ENCODE data around the gene NRL.
A peak's percentile ranks its signal among the peaks of the same experiment; 100 is the strongest.
"Not testable (repeated sequence)": the region's sequence is repeated elsewhere in the genome, so short reads cannot be mapped to it uniquely, and the experiment has no call there.

Gene NRL

DNA sequence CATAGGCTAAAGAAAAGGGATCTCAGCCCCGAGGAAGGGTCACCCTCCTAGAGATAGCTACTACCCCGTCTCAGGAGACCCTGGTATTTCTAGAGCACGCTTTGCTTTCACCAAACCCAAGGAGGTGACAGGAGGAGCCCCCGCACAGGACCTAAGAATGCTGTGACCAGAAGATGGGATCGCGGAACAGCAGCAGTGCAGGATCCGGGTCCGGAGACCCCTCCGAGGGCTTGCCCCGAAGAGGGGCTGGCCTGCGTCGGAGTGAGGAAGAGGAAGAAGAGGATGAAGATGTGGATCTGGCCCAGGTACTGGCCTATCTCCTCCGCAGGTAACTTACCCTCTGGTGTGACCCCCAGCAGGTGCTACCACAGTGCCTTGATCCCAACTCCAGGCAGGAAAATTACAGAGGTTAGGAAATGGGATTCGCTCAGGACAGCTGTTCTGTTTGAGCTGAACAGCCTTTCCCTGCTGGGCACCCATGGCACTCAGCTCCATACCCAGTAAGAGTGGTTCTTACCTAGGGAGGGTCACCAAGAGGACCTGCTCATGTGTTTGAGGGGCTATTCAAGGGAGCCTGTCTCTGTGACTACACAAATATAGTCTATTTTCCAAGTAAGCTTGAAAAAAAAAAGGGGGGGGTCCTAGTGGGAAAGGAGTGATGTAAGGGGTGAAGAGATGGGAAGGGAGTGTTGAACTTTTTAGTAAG is 826 bp upstream of the NRL start:
- TF ChIP-seq EZH2 (IDR thresholded peaks at IDR 0.05) (no peak), POLR2AphosphoS5 (IDR thresholded peaks at IDR 0.05; ENCODE audit: borderline replicate concordance, low read depth, low read length) (no peak), FOXP2 (optimal IDR thresholded peaks at IDR 0.05; ENCODE audit: control extremely low read depth, extremely low read length, insufficient read depth) (no peak)
- no peak for DNase-seq (ENCODE audit: low read depth, low spot score)
- Histone ChIP-seq H3K27ac (no peak overlapping the region), H3K9ac (ENCODE audit: insufficient read length) (peak overlapping the region; percentile 82), H3K9me3 (ENCODE audit: low read depth, low read length) (no peaks in the 10 kb centered on the region), H3K4me3 (peak overlapping the region; percentile 96), H3K36me3 (ENCODE audit: insufficient read depth, low read length) (peaks cover 14% of the 10 kb centered on the region; the same call in 1 of the 2 replicates)

DNA sequence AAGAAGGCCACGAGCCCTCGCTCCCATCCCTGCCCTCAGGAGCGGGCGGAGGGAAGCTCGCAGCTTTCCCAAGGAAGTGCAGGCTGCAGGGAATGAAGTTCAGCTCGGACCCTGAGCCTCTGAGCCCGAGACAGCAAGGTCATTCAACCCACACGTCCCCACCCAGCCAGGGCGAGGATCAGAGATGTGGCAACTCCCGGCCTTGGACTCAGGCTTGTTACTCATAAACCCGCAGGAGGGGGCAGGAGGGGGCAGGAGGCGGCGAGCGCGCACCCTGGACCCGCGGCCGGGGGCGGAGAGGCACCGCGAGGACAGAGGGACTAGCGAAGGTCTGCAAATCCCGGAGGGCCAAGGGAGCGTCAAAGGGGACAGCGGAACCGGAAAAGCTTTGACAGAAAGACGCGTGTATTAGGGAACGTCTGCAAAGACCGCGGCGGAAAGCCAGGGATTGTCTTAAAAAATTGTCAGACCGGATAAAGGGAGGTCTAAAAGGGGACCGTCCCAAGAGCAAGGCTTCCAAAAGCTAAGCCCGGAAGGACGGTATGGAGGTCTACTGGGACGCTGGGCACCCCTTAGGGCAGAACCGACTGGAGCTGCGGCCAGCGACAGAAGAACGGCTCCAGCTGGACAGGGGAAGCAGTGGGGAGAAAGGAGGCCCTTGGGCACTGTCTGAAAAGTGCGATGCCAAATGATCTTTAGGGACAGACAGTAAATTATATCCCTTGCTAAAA is 783 bp downstream of the NRL start:
- Histone ChIP-seq H3K4me3 (peak overlapping the region; percentile 96), H3K9ac (ENCODE audit: insufficient read length) (peak overlapping the region; percentile 87), H3K36me3 (ENCODE audit: insufficient read depth, low read length) (peaks cover 6% of the 10 kb centered on the region; the same call in 1 of the 2 replicates), H3K9me3 (ENCODE audit: low read depth, low read length) (no peaks in the 10 kb centered on the region), H3K27ac (peak overlapping the region; percentile 94)
- TF ChIP-seq POLR2AphosphoS5 (IDR thresholded peaks at IDR 0.05; ENCODE audit: borderline replicate concordance, low read depth, low read length) (peak; percentile 74; the same call in 1 of the 2 replicates), FOXP2 (optimal IDR thresholded peaks at IDR 0.05; ENCODE audit: control extremely low read depth, extremely low read length, insufficient read depth) (no peak)
- DNase-seq (ENCODE audit: low read depth, low spot score), result no peak

DNA sequence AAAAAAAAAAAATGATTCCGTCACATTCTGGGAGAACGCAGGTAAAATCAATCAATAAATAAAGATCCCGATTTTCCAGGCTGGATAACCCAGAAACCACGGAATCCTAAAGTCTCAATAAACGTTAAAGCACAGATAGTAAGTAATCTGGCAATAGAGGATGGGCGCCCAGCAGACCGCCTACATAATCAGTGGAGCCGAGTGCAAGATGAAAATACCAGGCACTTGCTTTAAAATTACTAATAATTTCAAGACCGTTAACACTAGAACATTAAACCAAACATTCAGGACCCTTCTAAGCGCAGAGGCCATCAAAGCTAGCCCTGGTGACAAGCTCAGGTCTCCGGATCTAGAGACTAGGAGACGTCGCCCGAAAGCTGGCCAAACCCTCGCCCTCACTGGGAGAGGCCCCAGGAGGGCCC is 1.4 kb downstream of the NRL start:
- TF ChIP-seq FOXP2 (optimal IDR thresholded peaks at IDR 0.05; ENCODE audit: control extremely low read depth, extremely low read length, insufficient read depth), result no peak
- TF ChIP-seq EZH2 (IDR thresholded peaks at IDR 0.05), result no peak
- TF ChIP-seq POLR2AphosphoS5 (IDR thresholded peaks at IDR 0.05; ENCODE audit: borderline replicate concordance, low read depth, low read length), result no peak
- H3K9me3 ChIP-seq (ENCODE audit: low read depth, low read length), result no peaks in the 10 kb centered on the region
- no peak for DNase-seq (ENCODE audit: low read depth, low spot score)
- H3K27ac ChIP-seq, result peak overlapping the region; percentile 94
- H3K36me3 ChIP-seq (ENCODE audit: insufficient read depth, low read length), result peaks cover under 1% of the 10 kb centered on the region; the same call in 1 of the 2 replicates
- H3K9ac ChIP-seq (ENCODE audit: insufficient read length), result peak overlapping the region; percentile 87
- peak overlapping the region; percentile 96 for H3K4me3 ChIP-seq

DNA sequence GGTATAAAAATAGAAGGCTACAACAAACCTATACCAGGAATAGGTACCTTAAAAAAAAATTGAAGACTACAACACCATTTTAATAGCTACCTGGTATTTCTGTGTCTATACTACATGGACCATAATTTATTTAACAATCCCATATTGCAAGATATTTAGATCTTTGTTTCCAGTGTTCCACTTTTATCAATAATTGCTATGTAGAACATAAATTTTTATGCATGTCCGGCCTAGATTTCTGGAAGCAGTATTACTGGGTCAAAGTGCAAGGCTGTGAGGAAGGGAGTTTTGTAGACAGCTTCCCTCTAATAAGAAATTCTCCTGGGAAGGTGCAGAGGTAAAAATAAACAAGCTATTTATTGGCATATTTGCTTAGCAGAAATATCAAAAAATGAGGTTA is 4.2 kb downstream of the NRL start:
- TF ChIP-seq FOXP2 (optimal IDR thresholded peaks at IDR 0.05; ENCODE audit: control extremely low read depth, extremely low read length, insufficient read depth) (no peak), EZH2 (IDR thresholded peaks at IDR 0.05) (no peak), POLR2AphosphoS5 (IDR thresholded peaks at IDR 0.05; ENCODE audit: borderline replicate concordance, low read depth, low read length) (no peak)
- Histone ChIP-seq H3K9ac (ENCODE audit: insufficient read length) (no peak overlapping the region), H3K36me3 (ENCODE audit: insufficient read depth, low read length) (no peaks in the 10 kb centered on the region), H3K27ac (no peak overlapping the region), H3K4me3 (no peak overlapping the region), H3K9me3 (ENCODE audit: low read depth, low read length) (no peaks in the 10 kb centered on the region)
- no peak for DNase-seq (ENCODE audit: low read depth, low spot score)

DNA sequence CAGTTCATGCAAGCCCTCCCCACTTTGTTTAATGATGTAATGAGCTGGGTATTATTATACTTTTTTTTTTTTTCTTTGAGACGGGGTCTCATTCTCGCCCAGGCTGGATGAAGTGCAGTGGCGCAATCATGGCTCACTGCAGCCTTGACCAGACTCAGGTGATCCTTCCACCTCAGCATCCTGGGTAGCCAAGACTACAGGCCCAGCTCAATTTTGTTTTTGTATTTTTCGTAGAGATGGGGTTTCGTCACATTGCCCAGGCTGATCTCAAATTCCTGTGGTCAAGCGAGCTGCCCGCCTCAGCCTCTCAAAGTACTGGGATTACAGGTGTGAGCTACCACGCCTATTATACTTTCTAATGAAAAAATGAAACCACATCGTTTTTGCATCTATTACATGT is 4.7 kb downstream of the NRL start:
- no peak overlapping the region for H3K27ac ChIP-seq
- no peak for TF ChIP-seq FOXP2 (optimal IDR thresholded peaks at IDR 0.05; ENCODE audit: control extremely low read depth, extremely low read length, insufficient read depth)
- TF ChIP-seq EZH2 (IDR thresholded peaks at IDR 0.05), result no peak
- TF ChIP-seq POLR2AphosphoS5 (IDR thresholded peaks at IDR 0.05; ENCODE audit: borderline replicate concordance, low read depth, low read length), result no peak

DNA sequence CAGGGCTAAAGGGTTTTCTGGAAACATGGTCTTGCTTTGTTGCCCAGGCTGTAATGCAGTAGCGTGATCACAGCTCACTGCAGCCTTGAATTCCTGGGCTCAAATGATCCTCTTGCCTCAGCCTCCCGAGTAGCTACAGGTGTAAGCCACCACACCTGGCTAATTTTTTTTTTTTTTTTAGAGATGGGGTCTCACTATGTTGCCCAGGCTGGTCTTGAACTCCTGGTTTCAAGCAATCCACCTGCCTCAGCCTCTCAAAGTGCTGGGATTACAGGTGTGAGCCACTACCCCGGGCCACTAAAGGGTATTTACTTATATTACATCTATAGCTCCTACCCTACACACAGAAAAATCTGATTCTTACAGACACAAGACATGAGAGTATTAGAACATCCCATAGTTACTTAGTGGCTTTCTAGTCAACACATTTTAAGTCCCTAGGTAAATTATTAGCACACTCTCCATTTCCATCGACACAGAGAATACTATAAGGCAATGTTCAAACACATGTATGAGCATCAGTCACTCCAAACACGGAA is 6.3 kb downstream of the NRL start:
- no peak overlapping the region for H3K27ac ChIP-seq
- no peak overlapping the region for H3K4me3 ChIP-seq
- H3K36me3 ChIP-seq (ENCODE audit: insufficient read depth, low read length), result peaks cover 7% of the 10 kb centered on the region; the same call in 1 of the 2 replicates
- TF ChIP-seq POLR2AphosphoS5 (IDR thresholded peaks at IDR 0.05; ENCODE audit: borderline replicate concordance, low read depth, low read length) (no peak), EZH2 (IDR thresholded peaks at IDR 0.05) (no peak), FOXP2 (optimal IDR thresholded peaks at IDR 0.05; ENCODE audit: control extremely low read depth, extremely low read length, insufficient read depth) (no peak)
- no peak for DNase-seq (ENCODE audit: low read depth, low spot score)
- no peaks in the 10 kb centered on the region for H3K9me3 ChIP-seq (ENCODE audit: low read depth, low read length)
- H3K9ac ChIP-seq (ENCODE audit: insufficient read length), result no peak overlapping the region

More for the DNA sequence above, 4.7 kb downstream of the NRL start:
- DNase-seq (ENCODE audit: low read depth, low spot score), result no peak
- Histone ChIP-seq H3K9me3 (ENCODE audit: low read depth, low read length) (no peaks in the 10 kb centered on the region), H3K36me3 (ENCODE audit: insufficient read depth, low read length) (no peaks in the 10 kb centered on the region; the same call in 1 of the 2 replicates), H3K4me3 (no peak overlapping the region), H3K9ac (ENCODE audit: insufficient read length) (no peak overlapping the region)

DNA sequence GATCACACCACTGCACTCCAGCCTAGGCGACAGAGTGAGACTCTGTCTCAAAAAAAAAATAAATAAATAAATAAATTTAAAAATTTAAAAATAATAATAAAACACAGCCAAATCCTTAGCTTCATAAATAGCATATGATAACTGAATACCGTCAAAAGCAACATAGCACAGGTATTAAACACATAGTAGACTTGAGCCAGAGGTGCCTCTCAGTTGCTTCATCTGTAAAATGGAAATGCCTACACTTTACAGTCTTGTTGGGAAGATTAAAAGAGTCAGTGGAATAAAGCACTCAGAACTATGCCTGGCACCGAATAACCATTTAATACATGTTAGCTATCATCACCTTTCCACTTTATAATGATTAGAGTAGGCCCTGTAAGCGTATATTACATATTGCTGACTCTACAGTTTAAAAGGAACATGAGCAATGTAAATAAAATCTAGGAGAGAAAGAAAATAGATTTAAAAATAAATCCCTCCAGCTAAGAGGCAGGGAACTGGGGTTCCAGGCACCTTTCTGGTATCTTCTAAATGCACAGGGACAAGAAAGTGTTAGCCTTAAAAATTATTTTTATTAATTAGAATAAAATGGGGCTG is 8.0 kb downstream of the NRL start:
- no peak for DNase-seq (ENCODE audit: low read depth, low spot score)
- no peak overlapping the region for H3K9ac ChIP-seq (ENCODE audit: insufficient read length)
- TF ChIP-seq POLR2AphosphoS5 (IDR thresholded peaks at IDR 0.05; ENCODE audit: borderline replicate concordance, low read depth, low read length) (no peak), EZH2 (IDR thresholded peaks at IDR 0.05) (no peak), FOXP2 (optimal IDR thresholded peaks at IDR 0.05; ENCODE audit: control extremely low read depth, extremely low read length, insufficient read depth) (no peak)
- H3K9me3 ChIP-seq (ENCODE audit: low read depth, low read length), result no peaks in the 10 kb centered on the region
- peaks cover 20% of the 10 kb centered on the region; the same call in 1 of the 2 replicates for H3K36me3 ChIP-seq (ENCODE audit: insufficient read depth, low read length)
- no peak overlapping the region for H3K4me3 ChIP-seq
- no peak overlapping the region for H3K27ac ChIP-seq

DNA sequence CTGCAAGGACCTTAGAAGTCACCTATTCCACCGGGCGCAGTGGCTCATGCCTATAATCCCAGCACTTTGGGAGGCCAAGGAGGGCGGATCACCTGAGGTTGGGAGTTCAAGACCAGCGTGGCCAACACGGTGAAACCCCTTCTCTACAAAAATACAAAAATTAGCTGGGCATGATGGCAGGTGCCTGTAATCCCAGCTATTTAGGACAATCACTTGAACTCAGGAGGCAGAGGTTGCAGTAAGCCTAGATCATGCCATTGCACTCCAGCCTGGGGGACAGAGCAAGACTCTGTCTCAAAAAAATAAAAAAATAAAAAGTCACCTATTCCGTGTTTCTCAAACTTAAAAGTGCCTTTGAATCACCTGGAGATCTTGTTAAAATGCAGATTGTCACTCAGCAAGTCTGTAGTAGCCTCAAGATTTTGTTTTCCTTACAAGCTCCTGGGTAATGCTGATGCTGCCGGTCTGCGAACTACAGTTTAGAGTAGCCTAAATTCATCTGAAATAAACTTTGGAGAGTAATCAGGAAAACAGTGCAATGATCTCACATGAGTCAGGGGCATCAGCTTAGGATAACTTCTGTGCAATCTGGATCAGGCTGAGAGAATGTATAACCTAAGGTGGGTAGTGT is 9.0 kb downstream of the NRL start:
- H3K27ac ChIP-seq, result 0 out of 2 replicates have a peak overlapping the region, but pooled peaks have one; percentile 3

More for the DNA sequence above, 9.0 kb downstream of the NRL start:
- H3K9ac ChIP-seq (ENCODE audit: insufficient read length); DNase-seq (ENCODE audit: low read depth, low spot score); H3K4me3 ChIP-seq; H3K9me3 ChIP-seq (ENCODE audit: low read depth, low read length): not testable (repeated sequence)
- H3K36me3 ChIP-seq (ENCODE audit: insufficient read depth, low read length), result peaks cover 23% of the 10 kb centered on the region; the same call in 1 of the 2 replicates

Measured in SK-N-MC (cell line).